MCF 10A (cell line): ENCODE data around the gene AP1S3. TPM values are rescaled to one million over a fixed set of nuclear protein-coding genes. Genes with fewer than 3 reads are reported as not detected.

Experiments used
- BruUV-seq: library from RNA; stranded (reverse); fragments of 400-500 nt; replicated peaks from 2 replicates; lab custom pipeline; 2021; lab: Mats Ljungman, UMichigan
- CTCF ChIA-PET: fragments of 300-600 bp; sonication (Branson Sonifier 250); formaldehyde crosslinking; extraction: SDS; loops from one replicate; lab custom pipeline; 2021; ENCODE audit warnings: antibody characterized with exemption, inconsistent platforms; lab: Yijun Ruan, JAX
- POLR2A ChIA-PET: fragments of 300-600, 350-650 bp; sonication (Branson Sonifier 250); formaldehyde crosslinking; extraction: SDS; loops from one replicate; lab custom pipeline; 2020; ENCODE audit warnings: antibody characterized with exemption, inconsistent platforms; lab: Yijun Ruan, JAX
- DNase-seq: peaks from one replicate; pipeline ENCODE4 v3.0.0-alpha.2; 2018; ENCODE audit not compliant: unreplicated experiment
- H3K27ac Mint-ChIP-seq: one replicate; pipeline ENCODE4 v1.8.0; 2022; ENCODE audit warnings: mild to moderate bottlenecking, low read depth, mixed read lengths; ENCODE audit not compliant: unreplicated experiment
- H3K27me3 Mint-ChIP-seq: one replicate; pipeline ENCODE4 v1.8.0; 2022; ENCODE audit warnings: mixed read lengths; ENCODE audit not compliant: insufficient read depth, unreplicated experiment
- H3K36me3 Mint-ChIP-seq: one replicate; pipeline ENCODE4 v1.8.0; 2022; ENCODE audit warnings: mild to moderate bottlenecking, moderate library complexity, mixed read lengths; ENCODE audit not compliant: insufficient read depth, unreplicated experiment
- H3K4me1 Mint-ChIP-seq: one replicate; pipeline ENCODE4 v1.8.0; 2022; ENCODE audit warnings: mixed read lengths; ENCODE audit not compliant: insufficient read depth, unreplicated experiment
- H3K4me3 Mint-ChIP-seq: one replicate; pipeline ENCODE4 v1.8.0; 2022; ENCODE audit warnings: mild to moderate bottlenecking, moderate library complexity, mixed read lengths; ENCODE audit not compliant: unreplicated experiment
- H3K9me3 Mint-ChIP-seq: one replicate; pipeline ENCODE4 v1.8.0; 2022; ENCODE audit warnings: mixed read lengths; ENCODE audit not compliant: unreplicated experiment
- intact Hi-C: fragments of 100-400 bp; cut with micrococcal nuclease; formaldehyde crosslinking; loops from 2 replicates; pipeline ENCODE4 v1.14.1; 2022
- total RNA-seq: library from RNA; stranded (reverse); gene quantifications from 2 replicates; pipeline ENCODE4 v1.2.3, GENCODE V29; 2022
- TF ChIP-seq, protein P1 (sequence below): fragments of 200-600 bp; IDR thresholded peaks from one replicate; pipeline ENCODE4 v1.8.0; 2022; ENCODE audit warnings: antibody characterized with exemption, mild to moderate bottlenecking; ENCODE audit not compliant: unreplicated experiment

The AP1S3 gene
- total RNA-seq, 1 experiment from 2014 or later: 57.7 TPM

DNA sequence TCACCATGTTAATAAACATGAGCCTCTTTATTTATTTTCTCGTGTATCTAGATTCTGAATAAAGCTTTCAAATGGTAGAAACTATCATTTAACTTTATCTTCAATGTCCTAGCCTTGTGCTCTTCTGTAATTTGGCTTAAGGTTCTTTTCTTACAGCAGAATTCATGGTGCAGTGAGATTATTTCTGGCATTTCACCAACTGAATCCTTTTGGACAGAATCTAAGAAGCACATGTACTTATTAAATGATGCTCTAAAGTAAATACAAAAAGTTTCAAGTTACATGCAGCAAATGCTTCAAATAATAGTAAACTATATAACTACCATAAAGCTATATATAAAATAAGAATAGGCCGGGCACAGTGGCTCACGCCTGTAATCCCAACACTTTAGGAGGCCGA, 65.9 kb downstream of the AP1S3 start:
- DNase-seq: no peak
- ChIA-PET CTCF (interaction anchor here (2.1 kb wide), 1 partner anchor 26 kb away, joined by 7 read pairs; no protein-coding TSS in a partner anchor), POLR2A (interaction anchor here (2.0 kb wide), 1 partner anchor 11 kb away, joined by 8 read pairs; no protein-coding TSS in a partner anchor)
- Mint-ChIP-seq H3K4me3 (no peak overlapping the region), H3K27ac (no peak overlapping the region), H3K27me3 (no peaks in the 10 kb centered on the region), H3K9me3 (no peaks in the 10 kb centered on the region), H3K4me1 (no peaks in the 10 kb centered on the region), H3K36me3 (peaks cover 37% of the 10 kb centered on the region)
- intact Hi-C loops: no loop called here
- TF ChIP-seq, protein P1, sequence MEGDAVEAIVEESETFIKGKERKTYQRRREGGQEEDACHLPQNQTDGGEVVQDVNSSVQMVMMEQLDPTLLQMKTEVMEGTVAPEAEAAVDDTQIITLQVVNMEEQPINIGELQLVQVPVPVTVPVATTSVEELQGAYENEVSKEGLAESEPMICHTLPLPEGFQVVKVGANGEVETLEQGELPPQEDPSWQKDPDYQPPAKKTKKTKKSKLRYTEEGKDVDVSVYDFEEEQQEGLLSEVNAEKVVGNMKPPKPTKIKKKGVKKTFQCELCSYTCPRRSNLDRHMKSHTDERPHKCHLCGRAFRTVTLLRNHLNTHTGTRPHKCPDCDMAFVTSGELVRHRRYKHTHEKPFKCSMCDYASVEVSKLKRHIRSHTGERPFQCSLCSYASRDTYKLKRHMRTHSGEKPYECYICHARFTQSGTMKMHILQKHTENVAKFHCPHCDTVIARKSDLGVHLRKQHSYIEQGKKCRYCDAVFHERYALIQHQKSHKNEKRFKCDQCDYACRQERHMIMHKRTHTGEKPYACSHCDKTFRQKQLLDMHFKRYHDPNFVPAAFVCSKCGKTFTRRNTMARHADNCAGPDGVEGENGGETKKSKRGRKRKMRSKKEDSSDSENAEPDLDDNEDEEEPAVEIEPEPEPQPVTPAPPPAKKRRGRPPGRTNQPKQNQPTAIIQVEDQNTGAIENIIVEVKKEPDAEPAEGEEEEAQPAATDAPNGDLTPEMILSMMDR: no peak
- BruUV-seq: no TSS peak

DNA sequence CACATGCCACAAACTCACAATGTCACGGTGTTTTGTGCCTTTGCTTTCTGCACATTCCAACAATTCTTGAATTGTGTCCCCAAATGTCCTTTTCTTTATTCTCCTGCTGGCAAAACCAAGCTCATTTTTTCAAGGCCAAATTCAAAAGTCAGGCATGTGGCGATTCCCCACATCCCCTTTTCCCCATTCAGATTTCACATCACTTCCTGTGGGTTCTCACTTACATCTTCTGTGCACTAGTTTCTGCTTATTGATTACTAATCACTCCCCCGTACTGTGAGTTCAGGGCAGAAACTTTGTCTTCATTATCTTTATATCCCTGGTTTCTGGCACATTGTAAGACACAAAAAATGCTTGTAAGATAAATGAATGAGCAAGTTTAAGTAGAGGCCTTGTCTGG, 69.2 kb downstream of the AP1S3 start:
- ChIA-PET POLR2A (interaction anchor here (0.7 kb wide), 1 partner anchor 742 kb away, joined by 3 read pairs; no protein-coding TSS in a partner anchor), CTCF (interaction anchor here (1.3 kb wide), 1 partner anchor 30 kb away, joined by 4 read pairs; no protein-coding TSS in a partner anchor)
- H3K9me3 Mint-ChIP-seq: no peaks in the 10 kb centered on the region
- no peak overlapping the region for H3K4me3 Mint-ChIP-seq
- intact Hi-C loops: no loop called here
- H3K27ac Mint-ChIP-seq: no peak overlapping the region
- DNase-seq: no peak
- TF ChIP-seq, protein P1: no peak
- H3K4me1 Mint-ChIP-seq: no peaks in the 10 kb centered on the region
- BruUV-seq: no TSS peak
- H3K36me3 Mint-ChIP-seq: peaks cover 28% of the 10 kb centered on the region
- no peaks in the 10 kb centered on the region for H3K27me3 Mint-ChIP-seq

DNA sequence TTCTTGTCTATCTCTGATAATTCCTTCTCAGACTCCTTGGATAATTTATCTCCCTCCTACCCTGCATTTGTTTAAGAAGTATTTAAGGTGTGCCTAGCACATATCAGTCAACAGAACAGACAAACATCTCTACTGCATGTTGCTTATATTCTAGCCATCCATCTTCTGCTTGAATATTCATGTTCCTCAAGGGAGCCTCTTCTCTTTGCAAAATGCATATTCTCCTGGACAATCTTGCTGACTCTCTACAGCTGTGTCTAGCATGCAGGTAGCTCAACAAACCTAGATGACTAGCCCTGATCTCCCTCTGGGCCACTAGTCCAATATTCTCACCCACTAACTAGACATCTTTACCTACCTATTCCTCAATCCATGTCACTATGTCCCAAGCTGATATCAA, 70.0 kb downstream of the AP1S3 start:
- H3K4me3 Mint-ChIP-seq: no peak overlapping the region
- ChIA-PET POLR2A (no interaction called here), CTCF (interaction anchor here (1.3 kb wide), 1 partner anchor 31 kb away, joined by 4 read pairs; no protein-coding TSS in a partner anchor)
- H3K36me3 Mint-ChIP-seq: peaks cover 25% of the 10 kb centered on the region
- peaks cover 6% of the 10 kb centered on the region for H3K4me1 Mint-ChIP-seq
- TF ChIP-seq, protein P1: no peak
- no peak for DNase-seq
- H3K9me3 Mint-ChIP-seq: no peaks in the 10 kb centered on the region
- H3K27ac Mint-ChIP-seq: no peak overlapping the region
- H3K27me3 Mint-ChIP-seq: no peaks in the 10 kb centered on the region
- no TSS peak for BruUV-seq
- intact Hi-C loops: no loop called here

DNA sequence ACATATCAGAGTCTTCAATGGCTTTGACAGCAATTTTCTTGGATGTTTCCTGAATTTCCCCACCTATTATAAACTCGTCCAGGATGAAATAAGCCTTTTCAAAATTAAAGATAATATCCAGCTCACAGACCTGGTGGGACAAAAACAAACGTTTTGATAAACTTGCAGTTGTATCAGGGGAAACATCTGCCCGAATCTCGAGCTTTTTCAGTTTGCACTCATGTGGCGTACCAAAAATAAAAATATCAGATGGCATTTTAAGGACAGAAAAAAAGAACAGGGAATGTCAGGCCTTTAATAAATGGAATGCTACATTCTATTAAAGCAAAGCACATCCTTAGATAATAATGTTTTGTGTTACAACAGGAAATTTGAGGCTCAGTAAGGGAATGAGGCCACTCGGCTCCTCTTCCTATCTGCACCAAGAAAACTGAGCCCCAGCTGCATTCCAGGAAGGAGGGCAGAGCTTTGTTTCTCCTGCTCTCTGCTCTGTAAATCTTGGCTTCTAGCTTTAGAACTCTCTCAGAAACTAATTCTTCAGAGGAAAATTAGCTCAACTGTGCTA, 72.1 kb downstream of the AP1S3 start:
- Mint-ChIP-seq H3K9me3 (no peaks in the 10 kb centered on the region), H3K36me3 (peaks cover 27% of the 10 kb centered on the region), H3K4me3 (no peak overlapping the region), H3K27me3 (no peaks in the 10 kb centered on the region), H3K27ac (peak overlapping the region; percentile 41), H3K4me1 (peaks cover 13% of the 10 kb centered on the region)
- no TSS peak for BruUV-seq
- ChIA-PET CTCF (interaction anchor here (0.9 to 2.8 kb wide), 4 partner anchors 11 to 37 kb away, joined by 3 to 12 read pairs (median 4); no protein-coding TSS in a partner anchor), POLR2A (interaction anchor here (1.2 to 2.1 kb wide), 2 partner anchors 10 to 70 kb away, joined by 3 to 7 read pairs; no protein-coding TSS in a partner anchor)
- TF ChIP-seq, protein P1: no peak
- intact Hi-C loops: no loop called here
- DNase-seq: no peak
